ENCODE data around the gene PRPF40A.

- TF ChIP-seq POLR2A (IDR thresholded peaks at IDR 0.05; ENCODE audit: low read length): no peak
- no peak for TF ChIP-seq GATA1 (IDR thresholded peaks at IDR 0.05; ENCODE audit: low read depth, low read length)
Measured at GRCh38 chr2:152609699-152610098, 107.6 kb downstream of the PRPF40A start.

Data from erythroblast (primary cell).